Measurements from ENCODE around the gene SPEM1. TPM values are rescaled to one million over a fixed set of nuclear protein-coding genes. Genes with fewer than 3 reads are reported as not detected.

Gene SPEM1
- polyA plus RNA-seq, 1 donor: not detected

- H3K27me3 ChIP-seq (ENCODE audit: control insufficient read depth, insufficient read depth, low read length): peaks cover 53% of the 10 kb centered on the region
- no peak for DNase-seq
Measured at GRCh38 chr17:7408863-7409262, 11.3 kb upstream of the SPEM1 start.

DNA sequence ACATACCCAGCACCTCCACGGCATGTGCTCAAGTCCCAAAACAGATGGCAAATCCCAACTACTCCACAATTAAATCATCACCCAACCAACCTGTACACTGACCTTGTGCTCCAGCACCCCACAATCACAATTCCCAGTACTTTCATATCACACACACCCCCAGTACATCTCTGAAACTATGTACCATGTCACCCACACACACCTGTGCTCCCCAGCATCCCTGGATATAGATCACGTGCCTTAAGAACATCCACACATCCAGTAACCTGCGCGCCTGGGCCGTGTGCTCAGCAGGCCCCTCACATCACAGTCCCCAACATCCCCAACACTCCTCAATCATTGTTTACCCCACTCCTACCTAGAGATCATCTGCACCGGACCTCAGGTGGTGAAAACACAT, 10.4 kb upstream of the SPEM1 start:
- Histone ChIP-seq H3K4me1 (ENCODE audit: control insufficient read depth, insufficient read depth, low read length) (peaks cover 3% of the 10 kb centered on the region), H3K4me3 (ENCODE audit: low read length) (no peak overlapping the region), H3K27me3 (ENCODE audit: control insufficient read depth, insufficient read depth, low read length) (peaks cover 51% of the 10 kb centered on the region), H3K36me3 (ENCODE audit: control insufficient read depth, insufficient read depth, low read length) (peaks cover 7% of the 10 kb centered on the region), H3K27ac (ENCODE audit: low read length) (no peak overlapping the region), H3K9me3 (ENCODE audit: control insufficient read depth, low read depth, low read length) (no peaks in the 10 kb centered on the region)
- DNase-seq: no peak
- WGBS (ENCODE audit: insufficient coverage, low lambda C conversion rate): no CpG with 5 or more reads among the region's 6 CpGs

More at GRCh38 chr17:7408863-7409262, 11.3 kb upstream of the SPEM1 start:
- no peak overlapping the region for H3K27ac ChIP-seq (ENCODE audit: low read length)
- no peaks in the 10 kb centered on the region for H3K9me3 ChIP-seq (ENCODE audit: control insufficient read depth, low read depth, low read length)
- peaks cover 3% of the 10 kb centered on the region for H3K4me1 ChIP-seq (ENCODE audit: control insufficient read depth, insufficient read depth, low read length)
- no peak overlapping the region for H3K4me3 ChIP-seq (ENCODE audit: low read length)
- no CpG with 5 or more reads among the region's 6 CpGs for WGBS (ENCODE audit: insufficient coverage, low lambda C conversion rate)
- H3K36me3 ChIP-seq (ENCODE audit: control insufficient read depth, insufficient read depth, low read length): peaks cover 7% of the 10 kb centered on the region

DNA sequence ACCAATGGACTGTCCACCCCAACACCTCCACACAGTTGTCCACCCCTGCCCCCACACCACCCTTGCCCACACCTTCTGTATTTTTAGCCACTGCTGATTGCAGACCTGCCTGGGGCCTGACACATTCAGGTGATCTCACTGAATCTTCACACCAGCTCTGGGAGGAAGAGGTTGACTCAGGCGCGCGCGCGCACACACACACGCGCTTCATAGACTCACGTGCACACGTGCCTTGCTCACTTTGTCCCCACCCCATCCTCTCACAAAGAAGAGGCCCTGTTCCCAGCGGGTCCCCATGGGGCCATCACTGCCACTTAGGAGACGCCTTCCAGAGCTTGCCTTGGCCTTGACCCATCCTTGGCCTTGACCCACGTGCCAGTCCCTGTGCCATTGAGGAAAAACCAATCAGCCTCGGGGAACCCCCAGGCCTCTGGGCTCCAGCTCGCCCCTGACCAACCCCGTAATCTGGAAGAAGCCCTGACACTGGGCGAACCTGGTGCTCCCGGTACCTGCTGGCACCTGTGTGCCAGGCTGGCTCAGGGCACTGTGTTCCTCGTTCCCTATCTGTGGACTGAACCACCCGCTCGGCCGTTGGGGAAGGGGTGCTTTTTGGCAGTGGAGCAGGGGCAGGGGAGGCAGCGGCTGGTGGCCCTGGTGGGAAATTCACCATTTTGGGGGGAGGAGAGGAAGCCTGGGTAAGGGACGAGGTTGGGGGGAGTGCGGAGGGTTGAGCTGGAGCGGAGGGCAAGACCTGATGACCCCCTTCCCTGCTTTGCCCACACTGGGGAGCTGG, 9.3 kb upstream of the SPEM1 start:
- DNase-seq: no peak
- Histone ChIP-seq H3K4me1 (ENCODE audit: control insufficient read depth, insufficient read depth, low read length) (no peaks in the 10 kb centered on the region), H3K27me3 (ENCODE audit: control insufficient read depth, insufficient read depth, low read length) (peaks cover 41% of the 10 kb centered on the region), H3K4me3 (ENCODE audit: low read length) (no peak overlapping the region), H3K9me3 (ENCODE audit: control insufficient read depth, low read depth, low read length) (no peaks in the 10 kb centered on the region), H3K27ac (ENCODE audit: low read length) (no peak overlapping the region), H3K36me3 (ENCODE audit: control insufficient read depth, insufficient read depth, low read length) (peaks cover 7% of the 10 kb centered on the region)
- WGBS (ENCODE audit: insufficient coverage, low lambda C conversion rate): 71% methylated on average over 1 of the region's 25 CpGs

GRCh38 chr17:7411427-7411750, 8.7 kb upstream of the SPEM1 start:
- H3K27ac ChIP-seq (ENCODE audit: low read length): no peak overlapping the region
- no CpG with 5 or more reads among the region's 8 CpGs for WGBS (ENCODE audit: insufficient coverage, low lambda C conversion rate)
- no peak for DNase-seq
- no peaks in the 10 kb centered on the region for H3K4me1 ChIP-seq (ENCODE audit: control insufficient read depth, insufficient read depth, low read length)
- peaks cover 7% of the 10 kb centered on the region for H3K36me3 ChIP-seq (ENCODE audit: control insufficient read depth, insufficient read depth, low read length)
- H3K27me3 ChIP-seq (ENCODE audit: control insufficient read depth, insufficient read depth, low read length): peaks cover 35% of the 10 kb centered on the region
- H3K4me3 ChIP-seq (ENCODE audit: low read length): no peak overlapping the region
- no peaks in the 10 kb centered on the region for H3K9me3 ChIP-seq (ENCODE audit: control insufficient read depth, low read depth, low read length)

- H3K4me3 ChIP-seq (ENCODE audit: low read length): no peak overlapping the region
- peaks cover 21% of the 10 kb centered on the region for H3K27me3 ChIP-seq (ENCODE audit: control insufficient read depth, insufficient read depth, low read length)
- no CpG with 5 or more reads among the region's 6 CpGs for WGBS (ENCODE audit: insufficient coverage, low lambda C conversion rate)
- H3K27ac ChIP-seq (ENCODE audit: low read length): no peak overlapping the region
- no peaks in the 10 kb centered on the region for H3K4me1 ChIP-seq (ENCODE audit: control insufficient read depth, insufficient read depth, low read length)
- no peaks in the 10 kb centered on the region for H3K9me3 ChIP-seq (ENCODE audit: control insufficient read depth, low read depth, low read length)
- H3K36me3 ChIP-seq (ENCODE audit: control insufficient read depth, insufficient read depth, low read length): peaks cover 7% of the 10 kb centered on the region
- no peak for DNase-seq
Measured at GRCh38 chr17:7413346-7413985, 6.7 kb upstream of the SPEM1 start.

GRCh38 chr17:7414837-7415236, 5.3 kb upstream of the SPEM1 start:
- Histone ChIP-seq H3K4me3 (ENCODE audit: low read length) (no peak overlapping the region), H3K4me1 (ENCODE audit: control insufficient read depth, insufficient read depth, low read length) (no peaks in the 10 kb centered on the region), H3K9me3 (ENCODE audit: control insufficient read depth, low read depth, low read length) (no peaks in the 10 kb centered on the region), H3K27me3 (ENCODE audit: control insufficient read depth, insufficient read depth, low read length) (peaks cover 7% of the 10 kb centered on the region), H3K36me3 (ENCODE audit: control insufficient read depth, insufficient read depth, low read length) (peaks cover 3% of the 10 kb centered on the region), H3K27ac (ENCODE audit: low read length) (no peak overlapping the region)
- WGBS (ENCODE audit: insufficient coverage, low lambda C conversion rate): no CpG with 5 or more reads among the region's 14 CpGs
- DNase-seq: no peak

DNA sequence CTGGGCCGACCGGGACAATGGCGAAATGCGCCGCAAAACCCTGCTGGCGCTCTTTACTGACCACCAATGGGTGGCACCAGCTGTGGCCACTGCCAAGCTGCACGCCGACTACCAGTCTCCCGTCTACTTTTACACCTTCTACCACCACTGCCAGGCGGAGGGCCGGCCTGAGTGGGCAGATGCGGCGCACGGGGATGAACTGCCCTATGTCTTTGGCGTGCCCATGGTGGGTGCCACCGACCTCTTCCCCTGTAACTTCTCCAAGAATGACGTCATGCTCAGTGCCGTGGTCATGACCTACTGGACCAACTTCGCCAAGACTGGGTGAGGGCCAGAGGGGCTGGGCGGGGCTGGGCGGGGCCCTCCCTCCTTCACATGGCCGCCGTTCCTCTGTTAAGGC, 4.3 kb upstream of the SPEM1 start:
- Histone ChIP-seq H3K9me3 (ENCODE audit: control insufficient read depth, low read depth, low read length) (no peaks in the 10 kb centered on the region), H3K4me3 (ENCODE audit: low read length) (no peak overlapping the region), H3K27ac (ENCODE audit: low read length) (no peak overlapping the region), H3K4me1 (ENCODE audit: control insufficient read depth, insufficient read depth, low read length) (no peaks in the 10 kb centered on the region), H3K36me3 (ENCODE audit: control insufficient read depth, insufficient read depth, low read length) (no peaks in the 10 kb centered on the region), H3K27me3 (ENCODE audit: control insufficient read depth, insufficient read depth, low read length) (peaks cover 2% of the 10 kb centered on the region)
- DNase-seq: no peak
- WGBS (ENCODE audit: insufficient coverage, low lambda C conversion rate): no CpG with 5 or more reads among the region's 23 CpGs

DNA sequence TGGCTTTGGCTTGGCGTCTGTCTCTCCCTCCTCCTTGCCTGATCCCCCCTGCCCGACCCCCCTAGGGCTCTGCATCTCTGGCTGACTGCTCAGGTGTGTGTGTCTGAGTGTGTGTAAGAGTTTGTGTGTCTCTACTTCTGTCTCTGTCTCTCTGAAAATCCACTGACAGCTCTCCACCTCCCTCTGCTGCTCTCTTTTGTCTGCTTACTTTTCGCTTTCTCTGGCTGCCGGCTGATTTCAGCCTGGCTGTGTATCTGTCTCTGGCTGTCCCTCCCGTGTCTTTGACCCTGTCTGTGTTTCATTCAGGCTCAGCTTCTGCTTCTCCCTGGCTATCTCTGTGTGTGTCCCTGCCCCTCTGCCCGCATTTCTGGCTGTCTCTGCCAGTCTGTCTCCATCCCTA, 3.8 kb upstream of the SPEM1 start:
- no peaks in the 10 kb centered on the region for H3K4me1 ChIP-seq (ENCODE audit: control insufficient read depth, insufficient read depth, low read length)
- H3K4me3 ChIP-seq (ENCODE audit: low read length): no peak overlapping the region
- peaks cover 2% of the 10 kb centered on the region for H3K9me3 ChIP-seq (ENCODE audit: control insufficient read depth, low read depth, low read length)
- H3K27me3 ChIP-seq (ENCODE audit: control insufficient read depth, insufficient read depth, low read length): no peaks in the 10 kb centered on the region
- WGBS (ENCODE audit: insufficient coverage, low lambda C conversion rate): 61% methylated on average over 2 of the region's 6 CpGs
- no peak overlapping the region for H3K27ac ChIP-seq (ENCODE audit: low read length)
- DNase-seq: no peak
- no peaks in the 10 kb centered on the region for H3K36me3 ChIP-seq (ENCODE audit: control insufficient read depth, insufficient read depth, low read length)

- no peaks in the 10 kb centered on the region for H3K4me1 ChIP-seq (ENCODE audit: control insufficient read depth, insufficient read depth, low read length)
Measured at GRCh38 chr17:7417056-7417655, 3.0 kb upstream of the SPEM1 start.

DNA sequence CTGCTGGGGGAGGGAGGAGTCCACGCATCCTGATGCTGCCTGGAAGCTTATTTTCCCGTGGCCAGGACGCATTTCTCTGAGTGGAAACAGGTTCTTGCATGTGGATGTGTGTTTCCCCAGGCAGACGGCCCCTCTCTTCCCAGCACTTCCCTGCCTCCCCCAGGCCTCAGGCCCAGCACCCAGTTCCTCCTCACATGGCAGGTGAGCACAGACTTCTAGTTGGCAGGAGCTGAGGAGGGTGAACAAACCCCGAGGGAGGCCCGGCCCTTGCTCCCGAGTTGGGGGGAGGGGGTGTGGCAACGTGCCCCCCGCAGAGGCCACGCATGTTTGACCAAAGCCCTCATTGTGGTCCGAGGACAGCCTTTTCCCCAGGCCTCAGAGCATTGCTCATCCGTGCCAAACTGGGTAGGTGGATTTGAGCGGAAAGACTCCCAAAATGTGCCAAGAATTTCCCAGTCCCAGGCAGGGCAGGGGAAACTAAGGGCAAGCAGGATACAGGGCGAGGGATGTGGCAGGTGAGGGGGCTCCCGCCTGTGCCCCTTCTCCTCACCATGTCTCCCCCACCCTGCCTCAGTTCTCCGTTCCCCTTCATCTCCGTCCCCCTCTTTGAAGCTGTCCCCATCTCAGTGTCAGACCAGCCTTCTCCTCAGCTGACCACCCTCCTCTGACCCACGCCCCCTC, 1.5 kb upstream of the SPEM1 start:
- Histone ChIP-seq H3K4me3 (ENCODE audit: low read length) (no peak overlapping the region), H3K27me3 (ENCODE audit: control insufficient read depth, insufficient read depth, low read length) (no peaks in the 10 kb centered on the region), H3K36me3 (ENCODE audit: control insufficient read depth, insufficient read depth, low read length) (no peaks in the 10 kb centered on the region), H3K4me1 (ENCODE audit: control insufficient read depth, insufficient read depth, low read length) (no peaks in the 10 kb centered on the region), H3K27ac (ENCODE audit: low read length) (no peak overlapping the region), H3K9me3 (ENCODE audit: control insufficient read depth, low read depth, low read length) (peaks cover 2% of the 10 kb centered on the region)
- DNase-seq: no peak
- WGBS (ENCODE audit: insufficient coverage, low lambda C conversion rate): no CpG with 5 or more reads among the region's 18 CpGs

More at GRCh38 chr17:7417056-7417655, 3.0 kb upstream of the SPEM1 start:
- Histone ChIP-seq H3K9me3 (ENCODE audit: control insufficient read depth, low read depth, low read length) (peaks cover 2% of the 10 kb centered on the region), H3K27me3 (ENCODE audit: control insufficient read depth, insufficient read depth, low read length) (no peaks in the 10 kb centered on the region), H3K4me3 (ENCODE audit: low read length) (no peak overlapping the region), H3K27ac (ENCODE audit: low read length) (no peak overlapping the region), H3K36me3 (ENCODE audit: control insufficient read depth, insufficient read depth, low read length) (no peaks in the 10 kb centered on the region)
- DNase-seq: no peak
- WGBS (ENCODE audit: insufficient coverage, low lambda C conversion rate): no CpG with 5 or more reads among the region's 54 CpGs

Data from large intestine (tissue), 3 donors.